ENCODE results near the gene BAMBI. TPM values are rescaled to one million over a fixed set of nuclear protein-coding genes. Genes with fewer than 3 reads are reported as not detected.
A peak's percentile ranks its signal among the peaks of the same experiment; 100 is the strongest.
"Not testable (repeated sequence)": the region's sequence is repeated elsewhere in the genome, so short reads cannot be mapped to it uniquely, and the experiment has no call there.

The BAMBI gene
- polyA plus RNA-seq, 1 of the 3 experiments (the other 2 are of a cell fraction) = 2.8 TPM

GRCh38 chr10:28652703-28653102 is 24.6 kb upstream of the BAMBI start:
- Histone ChIP-seq H3K27me3 (ENCODE audit: insufficient read depth) (no peaks in the 10 kb centered on the region), H3K9ac (no peak overlapping the region)
- CTCF ChIA-PET = interaction anchor here (0.6 to 4.1 kb wide), 3 partner anchors 11 to 715 kb away, joined by 3 to 20 read pairs (median 4); no protein-coding TSS in a partner anchor

DNA sequence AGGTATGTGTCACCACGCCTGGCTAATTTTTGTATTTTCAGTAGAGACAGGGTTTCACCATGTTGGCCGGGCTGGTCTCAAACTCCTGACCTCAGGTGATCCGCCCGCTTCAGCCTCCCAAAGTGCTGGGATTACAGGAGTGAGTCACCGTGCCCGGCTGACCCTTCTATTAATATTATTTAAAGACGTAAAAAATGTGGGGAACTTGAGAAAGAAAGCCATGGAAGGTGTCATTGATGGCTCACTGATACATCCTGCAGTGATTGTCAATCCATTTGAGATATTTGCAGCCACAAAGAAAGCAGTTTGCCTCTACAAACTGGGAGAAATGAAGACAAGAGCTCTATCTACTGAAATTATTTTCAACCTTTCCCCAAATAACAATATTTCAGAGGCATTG is 18.5 kb upstream of the BAMBI start:
- H3K9ac ChIP-seq; H3K4me3 ChIP-seq (ENCODE audit: low read depth in 2 of 2, low read length in 1 of 2); H3K9me3 ChIP-seq; H3K4me1 ChIP-seq (ENCODE audit: control insufficient read depth in 1 of 2, insufficient read depth in 2 of 2, low read depth in 1 of 2, low read length in 1 of 2); H2AFZ ChIP-seq (ENCODE audit: low read depth); H3K36me3 ChIP-seq (replicated peaks in 1 of 2; ENCODE audit: control insufficient read depth in 1 of 2, insufficient read depth in 2 of 2, low read length in 1 of 2); H3K9me2 ChIP-seq; POLR2A ChIA-PET; H4K20me1 ChIP-seq (ENCODE audit: insufficient read depth); H3K27me3 ChIP-seq (ENCODE audit: insufficient read depth); H3K4me2 ChIP-seq; H3K79me2 ChIP-seq (ENCODE audit: insufficient read depth); H3K27ac ChIP-seq (ENCODE audit: low read depth in 2 of 2, low read length in 1 of 2); DNase-seq; H3F3A ChIP-seq (replicated peaks; ENCODE audit: insufficient read depth): not testable (repeated sequence)
- WGBS (ENCODE audit: low lambda C conversion rate) = 77% methylated on average over 7 of the region's 7 CpGs
- CTCF ChIA-PET = interaction anchor here (0.9 to 1.9 kb wide), 3 partner anchors 17 to 734 kb away, joined by 3 to 5 read pairs (median 4); no protein-coding TSS in a partner anchor

More at GRCh38 chr10:28652703-28653102, 24.6 kb upstream of the BAMBI start:
- Histone ChIP-seq H3K4me3 (ENCODE audit: low read depth in 2 of 2, low read length in 1 of 2) (no peak overlapping the region), H3K9me2 (no peaks in the 10 kb centered on the region), H2AFZ (ENCODE audit: low read depth) (no peak overlapping the region), H3K4me2 (no peak overlapping the region), H3K4me1 (ENCODE audit: control insufficient read depth in 1 of 2, insufficient read depth in 2 of 2, low read depth in 1 of 2, low read length in 1 of 2) (no peaks in the 10 kb centered on the region), H3K79me2 (ENCODE audit: insufficient read depth) (no peaks in the 10 kb centered on the region), H4K20me1 (ENCODE audit: insufficient read depth) (no peaks in the 10 kb centered on the region), H3K36me3 (replicated peaks in 1 of 2; ENCODE audit: control insufficient read depth in 1 of 2, insufficient read depth in 2 of 2, low read length in 1 of 2) (no peaks in the 10 kb centered on the region), H3K9me3 (0 out of 2 replicates have a peak, but pooled peaks cover 6% of the 10 kb centered on the region), H3F3A (replicated peaks; ENCODE audit: insufficient read depth) (no peaks in the 10 kb centered on the region), H3K27ac (ENCODE audit: low read depth in 2 of 2, low read length in 1 of 2) (no peak overlapping the region)
- no peak for DNase-seq
- 85% methylated on average over 5 of the region's 5 CpGs for WGBS (ENCODE audit: low lambda C conversion rate)
- POLR2A ChIA-PET = interaction anchor here (0.6 kb wide), 1 partner anchor 1499 kb away, joined by 3 read pairs; the partner anchor contains the start of gene YME1L1
- no peak for TF ChIP-seq TEAD4 (IDR thresholded peaks at IDR 0.05; ENCODE audit: borderline replicate concordance, insufficient read depth)

DNA sequence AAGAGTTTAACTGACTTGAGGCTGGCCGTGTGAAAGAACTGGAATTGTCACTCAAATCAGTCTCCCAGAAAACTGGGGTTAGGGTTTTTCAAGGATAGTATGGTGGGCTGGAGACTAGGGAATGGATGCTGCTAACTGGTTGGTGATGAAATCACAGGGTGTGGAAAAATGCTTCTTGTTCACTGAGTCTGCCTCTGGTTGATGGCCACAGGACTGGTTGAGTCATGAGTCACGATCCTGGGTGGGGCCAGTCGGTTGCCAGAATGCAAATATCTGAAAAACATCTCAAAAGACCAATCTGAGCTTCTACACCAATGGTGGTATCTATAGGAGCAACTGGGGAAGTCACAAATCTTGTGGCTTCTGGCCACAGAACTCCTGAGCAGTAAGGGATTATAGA is 16.3 kb upstream of the BAMBI start:
- DNase-seq = no peak
- Histone ChIP-seq H3K27me3 (ENCODE audit: insufficient read depth) (no peaks in the 10 kb centered on the region), H4K20me1 (ENCODE audit: insufficient read depth) (no peaks in the 10 kb centered on the region), H3K4me1 (ENCODE audit: control insufficient read depth in 1 of 2, insufficient read depth in 2 of 2, low read depth in 1 of 2, low read length in 1 of 2) (no peaks in the 10 kb centered on the region), H3K9me2 (no peaks in the 10 kb centered on the region), H3K9ac (no peak overlapping the region), H3K9me3 (no peaks in the 10 kb centered on the region), H3K27ac (ENCODE audit: low read depth in 2 of 2, low read length in 1 of 2) (no peak overlapping the region), H3K79me2 (ENCODE audit: insufficient read depth) (no peaks in the 10 kb centered on the region), H2AFZ (ENCODE audit: low read depth) (no peak overlapping the region), H3K4me2 (peak overlapping the region; percentile 12; the same call in 1 of the 2 replicates), H3F3A (replicated peaks; ENCODE audit: insufficient read depth) (no peaks in the 10 kb centered on the region), H3K4me3 (ENCODE audit: low read depth in 2 of 2, low read length in 1 of 2) (no peak overlapping the region), H3K36me3 (replicated peaks in 1 of 2; ENCODE audit: control insufficient read depth in 1 of 2, insufficient read depth in 2 of 2, low read length in 1 of 2) (no peaks in the 10 kb centered on the region)
- ChIA-PET CTCF (interaction anchor here (0.8 to 8.8 kb wide), 4 partner anchors 33 to 643 kb away, joined by 3 to 133 read pairs (median 62); no protein-coding TSS in a partner anchor), POLR2A (no interaction called here)
- 38% methylated on average over 3 of the region's 3 CpGs for WGBS (ENCODE audit: low lambda C conversion rate)
- TF ChIP-seq FOXM1 (IDR thresholded peaks at IDR 0.05; ENCODE audit: low read depth) = no peak
- TF ChIP-seq GATA2 (CRISPR knock-in tag; IDR thresholded peaks at IDR 0.05) = no peak
- no peak for TF ChIP-seq PBX3 (IDR thresholded peaks at IDR 0.05)
- TF ChIP-seq FOSL2 (IDR thresholded peaks at IDR 0.05; ENCODE audit: borderline replicate concordance, low read depth) = 0 out of 2 replicates have a peak, but pooled peaks have one; percentile 20
- no peak for TF ChIP-seq YY1 (IDR thresholded peaks at IDR 0.05; ENCODE audit: low read depth)

All from SK-N-SH (cell line).